Loucy (cell line): ENCODE results near the gene ARHGEF12.

Experiments
- EZH2phosphoT487 ChIP-seq: fragments of 200-600 bp; IDR thresholded peaks from 2 replicates; pipeline ENCODE4 v1.6.1; 2018; ENCODE audit warnings: antibody characterized with exemption, mild to moderate bottlenecking, moderate library complexity, borderline replicate concordance
- TF ChIP-seq, protein P1 (sequence below): fragments of 200-600 bp; sonication (generic); conservative IDR thresholded peaks from 2 replicates; pipeline ENCODE4 v1.5.1; 2014; ENCODE audit warnings: mild to moderate bottlenecking, antibody characterized with exemption, low read length

DNA sequence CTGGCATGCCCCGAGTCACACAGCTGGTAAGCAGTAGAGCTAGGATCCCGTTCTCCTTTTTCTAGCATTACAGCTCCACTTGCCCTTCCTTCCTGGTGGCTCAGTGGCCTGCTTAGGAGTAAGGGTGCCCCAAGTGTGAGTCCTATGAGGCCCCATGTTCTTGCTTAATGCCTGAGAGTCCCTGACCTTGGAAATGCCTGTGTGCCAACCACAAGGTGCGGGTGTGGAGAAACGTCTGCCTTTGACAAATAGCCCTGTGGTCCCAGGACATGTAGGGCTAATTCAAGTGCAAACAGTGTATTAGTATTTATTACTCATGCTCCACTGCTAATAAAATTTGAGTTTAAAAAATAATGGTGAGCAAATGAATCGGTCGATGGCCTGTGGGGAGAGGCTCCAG lies 193.7 kb downstream of the ARHGEF12 start:
- TF ChIP-seq, protein P1, sequence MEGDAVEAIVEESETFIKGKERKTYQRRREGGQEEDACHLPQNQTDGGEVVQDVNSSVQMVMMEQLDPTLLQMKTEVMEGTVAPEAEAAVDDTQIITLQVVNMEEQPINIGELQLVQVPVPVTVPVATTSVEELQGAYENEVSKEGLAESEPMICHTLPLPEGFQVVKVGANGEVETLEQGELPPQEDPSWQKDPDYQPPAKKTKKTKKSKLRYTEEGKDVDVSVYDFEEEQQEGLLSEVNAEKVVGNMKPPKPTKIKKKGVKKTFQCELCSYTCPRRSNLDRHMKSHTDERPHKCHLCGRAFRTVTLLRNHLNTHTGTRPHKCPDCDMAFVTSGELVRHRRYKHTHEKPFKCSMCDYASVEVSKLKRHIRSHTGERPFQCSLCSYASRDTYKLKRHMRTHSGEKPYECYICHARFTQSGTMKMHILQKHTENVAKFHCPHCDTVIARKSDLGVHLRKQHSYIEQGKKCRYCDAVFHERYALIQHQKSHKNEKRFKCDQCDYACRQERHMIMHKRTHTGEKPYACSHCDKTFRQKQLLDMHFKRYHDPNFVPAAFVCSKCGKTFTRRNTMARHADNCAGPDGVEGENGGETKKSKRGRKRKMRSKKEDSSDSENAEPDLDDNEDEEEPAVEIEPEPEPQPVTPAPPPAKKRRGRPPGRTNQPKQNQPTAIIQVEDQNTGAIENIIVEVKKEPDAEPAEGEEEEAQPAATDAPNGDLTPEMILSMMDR: no peak
- TF ChIP-seq EZH2phosphoT487: no peak
